Stimulated activated CD4-positive, alpha-beta T cell treated with anti-CD3 and anti-CD28 coated beads, Interleukin-1b, Interleukin-23, amount 100 ng/mL, for 4 hours (primary cell): ENCODE measurements around the gene CFAP69.
A peak's percentile ranks its signal among the peaks of the same experiment; 100 is the strongest.
"Not testable (repeated sequence)": the region's sequence is repeated elsewhere in the genome, so short reads cannot be mapped to it uniquely, and the experiment has no call there.

Source experiments
- DNase-seq, 2 donors: peaks; one replicate each; pipeline ENCODE4 v3.0.0-alpha.2; 2020; ENCODE audit warnings: low read depth in 2 of 2

The CFAP69 gene

GRCh38 chr7:90345595-90346335, 100.8 kb downstream of the CFAP69 start:
- DNase-seq, result no peak

- peak; percentile 95 to 97 for DNase-seq
These were observed 101.6 kb downstream of the CFAP69 start, which contains the start of gene GTPBP10 for GRCh38 chr7:90346336-90347125. Gene GTPBP10 (plus strand): TSS chr7:90346716. CDS start chr7:90346742, 26 bp downstream.

- DNase-seq, result no peak
These were observed 102.8 kb downstream of the CFAP69 start for GRCh38 chr7:90347759-90348158.

GRCh38 chr7:90349305-90349704, 104.3 kb downstream of the CFAP69 start:
- DNase-seq, result no peak

GRCh38 chr7:90350032-90350431, 105.1 kb downstream of the CFAP69 start:
- not testable (repeated sequence) for DNase-seq

- no peak for DNase-seq
These were observed 107.0 kb downstream of the CFAP69 start for GRCh38 chr7:90351987-90352386.
